Karpas-422 (cell line): ENCODE measurements around the gene OR2A2. TPM values are rescaled to one million over a fixed set of nuclear protein-coding genes. Genes with fewer than 3 reads are reported as not detected.

Source experiments
- DNase-seq: peaks from one replicate; pipeline ENCODE4 v3.0.0-alpha.2; 2015
- H2AFZ ChIP-seq: fragments of 200-600 bp; sonication (generic); 2 replicates; pipeline ENCODE4 v1.6.1; 2014; ENCODE audit warnings: antibody characterized with exemption, low read length, mixed read lengths
- H3K27ac ChIP-seq: fragments of 200-600 bp; sonication (generic); 2 replicates; pipeline ENCODE4 v1.5.1; 2014; ENCODE audit warnings: mild to moderate bottlenecking, low read length, moderate library complexity
- H3K27me3 ChIP-seq: fragments of 200-600 bp; sonication (generic); 2 replicates; pipeline ENCODE4 v1.6.1; 2014; ENCODE audit warnings: low read length, mixed read lengths
- H3K36me3 ChIP-seq: fragments of 200-600 bp; sonication (generic); 2 replicates; pipeline ENCODE4 v1.6.1; 2014; ENCODE audit warnings: low read length, mixed read lengths; ENCODE audit not compliant: insufficient read depth
- H3K4me1 ChIP-seq: fragments of 200-600 bp; sonication (generic); 2 replicates; pipeline ENCODE4 v1.6.1; 2014; ENCODE audit warnings: mild to moderate bottlenecking, low read length, mixed read lengths
- H3K4me2 ChIP-seq: fragments of 200-600 bp; sonication (generic); 2 replicates; pipeline ENCODE4 v1.6.1; 2014; ENCODE audit warnings: low read length, low read depth, mild to moderate bottlenecking; ENCODE audit not compliant: poor library complexity, severe bottlenecking
- H3K4me3 ChIP-seq: fragments of 200-600 bp; sonication (generic); 2 replicates; pipeline ENCODE4 v1.5.1; 2014; ENCODE audit warnings: mild to moderate bottlenecking, antibody characterized with exemption, low read length, mixed read lengths
- H3K79me2 ChIP-seq: fragments of 200-600 bp; sonication (generic); 2 replicates; pipeline ENCODE4 v1.6.1; 2014; ENCODE audit warnings: mild to moderate bottlenecking, low read length, mixed read lengths
- H3K9ac ChIP-seq: fragments of 200-600 bp; sonication (generic); 2 replicates; pipeline ENCODE4 v1.6.0; 2014; ENCODE audit warnings: low read length
- H3K9me2 ChIP-seq: fragments of 200-600 bp; sonication (generic), shearing (Covaris generic); replicated peaks from 2 replicates; pipeline ENCODE4 v1.6.0; 2014; ENCODE audit warnings: mild to moderate bottlenecking, low read length, moderate library complexity; ENCODE audit not compliant: insufficient read depth
- H3K9me3 ChIP-seq: fragments of 300-700, 200-600 bp; sonication (generic); 2 replicates; pipeline ENCODE4 v1.6.1; 2014; ENCODE audit warnings: low read length, mixed read lengths
- H4K20me1 ChIP-seq: fragments of 200-600 bp; sonication (generic); 2 replicates; pipeline ENCODE4 v1.6.1; 2014; ENCODE audit warnings: mild to moderate bottlenecking, antibody characterized with exemption, low read length, low read depth; ENCODE audit not compliant: insufficient read depth
- total RNA-seq: library from RNA; depleted of rRNA; stranded (reverse); fragments of >200 nt; shearing (Covaris generic); gene quantifications from 2 replicates; pipeline ENCODE4 v1.2.3, GENCODE V29; 2014; ENCODE audit warnings: low replicate concordance; rRNA removed

OR2A2 gene, protein sequence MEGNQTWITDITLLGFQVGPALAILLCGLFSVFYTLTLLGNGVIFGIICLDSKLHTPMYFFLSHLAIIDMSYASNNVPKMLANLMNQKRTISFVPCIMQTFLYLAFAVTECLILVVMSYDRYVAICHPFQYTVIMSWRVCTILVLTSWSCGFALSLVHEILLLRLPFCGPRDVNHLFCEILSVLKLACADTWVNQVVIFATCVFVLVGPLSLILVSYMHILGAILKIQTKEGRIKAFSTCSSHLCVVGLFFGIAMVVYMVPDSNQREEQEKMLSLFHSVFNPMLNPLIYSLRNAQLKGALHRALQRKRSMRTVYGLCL
- total RNA-seq = not detected in 2 replicates

DNA sequence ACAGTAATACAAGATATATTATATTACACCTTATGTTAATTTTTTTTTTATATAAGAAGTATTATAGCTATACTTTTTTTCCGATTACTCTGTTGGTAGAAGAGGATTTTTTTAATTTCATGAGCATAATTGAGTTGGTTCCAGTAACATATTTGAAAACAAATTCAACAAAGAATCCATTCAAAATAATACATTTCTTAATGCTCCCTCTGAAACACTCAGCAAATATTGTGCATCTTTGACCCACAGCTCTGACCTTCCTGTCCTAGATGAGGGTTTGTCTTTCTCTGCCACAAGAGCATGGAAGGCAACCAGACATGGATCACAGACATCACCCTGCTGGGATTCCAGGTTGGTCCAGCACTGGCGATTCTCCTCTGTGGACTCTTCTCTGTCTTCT lies at the start of gene OR2A2:
TSS of gene OR2A2 (plus strand) at position 301 of the 400 bp plus-strand sequence. CDS start at position 301, 0 bp downstream.
- Histone ChIP-seq H3K9me2 (no peaks in the 10 kb centered on the region), H3K36me3 (no peaks in the 10 kb centered on the region), H4K20me1 (no peaks in the 10 kb centered on the region), H3K4me3 (no peak within 1 kb of the TSS), H3K9ac (no peak within 1 kb of the TSS), H3K4me1 (no peaks in the 10 kb centered on the region), H3K9me3 (no peaks in the 10 kb centered on the region), H2AFZ (no peak within 1 kb of the TSS), H3K27ac (no peak within 1 kb of the TSS), H3K79me2 (no peaks in the 10 kb centered on the region), H3K4me2 (no peak within 1 kb of the TSS), H3K27me3 (no peaks in the 10 kb centered on the region)
- no peak for DNase-seq

DNA sequence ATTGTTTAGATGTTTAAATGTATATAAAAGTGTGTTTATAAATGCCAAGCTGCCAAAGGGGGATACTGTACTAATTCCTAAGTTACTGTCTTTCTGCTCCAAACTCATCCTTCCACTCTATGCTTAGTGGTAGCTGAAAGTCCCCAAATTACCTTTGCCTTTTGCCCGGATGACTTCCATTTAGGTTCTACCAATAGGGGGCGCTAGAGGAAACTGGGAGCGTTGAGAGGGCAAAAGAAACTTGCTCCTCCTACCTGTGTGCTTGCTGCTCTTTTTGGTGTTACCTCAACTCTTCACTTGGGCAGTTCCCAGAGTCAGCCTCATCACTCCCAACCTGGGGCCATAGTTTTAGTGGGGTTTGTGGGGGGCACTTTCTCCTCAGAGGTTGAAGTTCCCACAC lies 45.7 kb upstream of the OR2A2 start:
- Histone ChIP-seq H2AFZ (no peak overlapping the region), H3K79me2 (no peaks in the 10 kb centered on the region), H3K4me1 (no peaks in the 10 kb centered on the region)

DNA sequence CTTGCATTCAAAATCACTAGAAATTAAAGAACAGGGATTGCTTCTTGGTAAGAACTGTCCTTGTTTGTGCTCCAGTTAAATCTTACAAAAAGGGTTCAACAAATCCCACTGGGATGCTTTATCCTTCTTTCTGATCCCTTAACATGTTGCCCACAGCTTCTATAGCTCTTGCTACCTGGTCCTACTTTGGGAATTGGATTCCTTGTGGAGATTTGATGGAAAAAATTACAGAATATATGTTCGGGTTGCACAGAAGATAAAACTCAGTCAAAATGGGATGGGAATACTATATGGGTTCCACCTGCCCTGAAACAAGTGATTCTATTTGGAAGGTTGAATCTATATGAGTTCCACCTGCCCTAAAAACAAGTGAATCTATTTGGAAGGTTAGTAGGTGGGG lies 39.9 kb upstream of the OR2A2 start, which contains the start of gene OR2A25:
TSS of gene OR2A25 (plus strand) at position 301 of the 400 bp plus-strand sequence. CDS start 4,409 bp downstream, outside the sequence.
- Histone ChIP-seq H3K36me3 (no peaks in the 10 kb centered on the region), H3K4me2 (no peak within 1 kb of the TSS), H2AFZ (no peak within 1 kb of the TSS), H3K9me2 (no peaks in the 10 kb centered on the region), H3K27ac (no peak within 1 kb of the TSS), H3K9me3 (no peaks in the 10 kb centered on the region), H4K20me1 (no peaks in the 10 kb centered on the region), H3K9ac (no peak within 1 kb of the TSS), H3K79me2 (no peaks in the 10 kb centered on the region), H3K4me3 (no peak within 1 kb of the TSS), H3K27me3 (no peaks in the 10 kb centered on the region), H3K4me1 (no peaks in the 10 kb centered on the region)
- DNase-seq = no peak

More for the DNA sequence above, 45.7 kb upstream of the OR2A2 start:
- no peak overlapping the region for H3K4me3 ChIP-seq
- H4K20me1 ChIP-seq = no peaks in the 10 kb centered on the region
- H3K9ac ChIP-seq = no peak overlapping the region
- no peak overlapping the region for H3K27ac ChIP-seq
- no peaks in the 10 kb centered on the region for H3K36me3 ChIP-seq
- peak; percentile 68 for DNase-seq
- H3K4me2 ChIP-seq = no peak overlapping the region
- H3K9me3 ChIP-seq = no peaks in the 10 kb centered on the region
- H3K9me2 ChIP-seq = no peaks in the 10 kb centered on the region
- no peaks in the 10 kb centered on the region for H3K27me3 ChIP-seq

DNA sequence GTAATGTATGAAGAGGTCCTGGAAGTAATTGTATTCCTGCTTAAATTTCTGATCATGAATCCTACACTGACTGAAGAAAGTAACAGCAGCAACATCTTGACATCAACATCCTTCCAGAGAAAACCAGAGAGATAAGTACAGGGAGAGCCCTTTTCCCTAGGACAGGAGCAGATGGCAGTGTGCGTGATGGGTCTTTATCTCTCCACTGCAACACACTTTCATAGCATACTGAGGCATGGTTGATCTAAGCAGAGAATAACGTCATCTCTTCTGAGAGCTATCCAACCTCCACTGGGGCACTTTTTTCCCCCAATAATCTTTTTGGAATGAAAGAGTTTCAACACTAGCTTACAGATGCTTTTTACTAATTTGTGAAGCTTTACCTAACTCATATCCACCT lies 39.4 kb upstream of the OR2A2 start:
- H3K9ac ChIP-seq = no peak overlapping the region
- no peaks in the 10 kb centered on the region for H4K20me1 ChIP-seq
- H3K9me3 ChIP-seq = no peaks in the 10 kb centered on the region
- H3K27ac ChIP-seq = no peak overlapping the region
- H2AFZ ChIP-seq = no peak overlapping the region
- H3K4me3 ChIP-seq = no peak overlapping the region
- no peaks in the 10 kb centered on the region for H3K9me2 ChIP-seq
- no peak overlapping the region for H3K4me2 ChIP-seq
- H3K27me3 ChIP-seq = no peaks in the 10 kb centered on the region
- H3K79me2 ChIP-seq = no peaks in the 10 kb centered on the region
- no peaks in the 10 kb centered on the region for H3K4me1 ChIP-seq
- H3K36me3 ChIP-seq = no peaks in the 10 kb centered on the region
- DNase-seq = no peak

DNA sequence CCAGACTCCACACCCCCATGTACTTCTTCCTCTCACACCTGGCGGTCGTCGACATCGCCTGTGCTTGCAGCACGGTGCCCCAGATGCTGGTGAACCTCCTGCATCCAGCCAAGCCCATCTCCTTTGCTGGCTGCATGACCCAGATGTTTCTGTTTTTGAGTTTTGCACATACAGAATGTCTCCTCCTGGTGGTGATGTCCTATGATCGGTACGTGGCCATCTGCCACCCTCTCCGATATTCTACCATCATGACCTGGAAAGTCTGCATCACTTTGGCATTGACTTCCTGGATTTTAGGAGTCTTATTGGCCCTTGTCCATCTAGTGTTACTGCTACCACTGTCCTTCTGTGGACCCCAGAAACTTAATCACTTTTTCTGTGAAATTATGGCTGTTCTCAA lies 35.0 kb upstream of the OR2A2 start:
- Histone ChIP-seq H3K9me3 (no peaks in the 10 kb centered on the region), H3K36me3 (no peaks in the 10 kb centered on the region), H3K27me3 (no peaks in the 10 kb centered on the region), H3K9me2 (no peaks in the 10 kb centered on the region), H3K79me2 (no peaks in the 10 kb centered on the region), H3K4me3 (no peak overlapping the region), H3K4me1 (no peaks in the 10 kb centered on the region), H4K20me1 (no peaks in the 10 kb centered on the region), H3K4me2 (no peak overlapping the region), H3K27ac (no peak overlapping the region), H2AFZ (no peak overlapping the region), H3K9ac (no peak overlapping the region)
- no peak for DNase-seq

DNA sequence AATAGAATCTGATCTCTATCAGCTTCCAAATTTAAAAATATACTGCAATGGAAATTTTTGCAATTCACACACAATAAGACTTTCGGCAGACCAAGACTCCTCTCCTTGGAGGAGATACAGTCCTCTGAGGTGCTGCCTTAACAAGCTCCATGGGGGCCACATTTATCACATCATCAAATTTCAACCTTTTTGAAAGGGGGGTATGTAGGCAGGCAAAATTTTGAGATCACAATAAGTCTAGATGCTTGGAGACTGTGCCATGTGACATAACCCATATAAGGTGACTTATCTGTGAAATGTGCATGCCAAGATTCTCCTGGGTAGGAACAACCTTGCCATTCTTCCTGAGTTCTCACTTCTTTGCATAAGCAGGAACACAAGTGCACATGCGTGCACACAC lies 23.4 kb upstream of the OR2A2 start, which contains the start of gene OR2A12:
TSS of gene OR2A12 (plus strand) at position 301 of the 400 bp plus-strand sequence. CDS start 8,830 bp downstream, outside the sequence.
- H3K4me2 ChIP-seq = no peak within 1 kb of the TSS

DNA sequence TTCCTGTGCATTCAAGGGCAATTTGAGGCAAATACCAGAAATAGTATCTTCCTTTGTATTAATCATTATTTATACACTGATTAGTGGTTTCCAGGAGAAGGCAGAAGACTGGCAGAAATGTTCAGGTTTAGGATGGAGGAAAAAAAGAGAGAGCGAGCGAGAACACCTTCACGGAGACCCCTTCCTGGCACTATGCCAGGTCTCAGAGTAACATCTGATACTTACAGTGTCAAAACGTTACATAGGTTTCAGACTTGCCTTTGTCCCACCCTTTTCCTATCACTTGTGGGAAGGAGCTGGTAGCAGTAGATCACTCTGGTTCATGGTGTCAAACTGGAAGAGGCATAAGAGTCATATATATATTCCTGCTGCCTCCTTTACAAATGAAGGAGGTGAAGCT lies 22.7 kb upstream of the OR2A2 start:
- H3K9me2 ChIP-seq = no peaks in the 10 kb centered on the region
- H4K20me1 ChIP-seq = no peaks in the 10 kb centered on the region

More for the DNA sequence above, 23.4 kb upstream of the OR2A2 start, which contains the start of gene OR2A12:
- Histone ChIP-seq H3K4me3 (no peak within 1 kb of the TSS), H3K79me2 (no peaks in the 10 kb centered on the region), H3K36me3 (no peaks in the 10 kb centered on the region), H3K9me2 (no peaks in the 10 kb centered on the region), H3K27me3 (no peaks in the 10 kb centered on the region), H3K9ac (no peak within 1 kb of the TSS), H2AFZ (no peak within 1 kb of the TSS), H3K27ac (no peak within 1 kb of the TSS), H3K9me3 (no peaks in the 10 kb centered on the region), H3K4me1 (no peaks in the 10 kb centered on the region), H4K20me1 (no peaks in the 10 kb centered on the region)
- no peak for DNase-seq

DNA sequence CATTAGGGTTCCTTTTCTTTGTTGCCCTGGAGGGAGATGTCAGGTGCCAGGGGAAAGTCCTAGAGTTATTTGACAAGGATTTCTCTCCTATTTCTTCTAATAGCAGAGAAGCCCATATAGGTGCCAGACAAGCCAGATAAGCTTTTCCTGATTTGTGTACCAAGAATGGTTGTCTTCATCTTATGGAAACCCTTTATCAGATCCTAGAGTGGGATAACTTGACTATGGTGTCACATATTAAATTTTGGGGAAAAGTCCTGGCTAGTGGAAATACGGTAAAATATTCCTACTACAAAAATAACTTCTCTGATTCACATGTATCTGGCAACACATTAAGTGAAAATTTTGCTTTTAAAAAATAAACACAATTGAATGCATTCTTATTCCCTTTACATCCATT lies 22.2 kb upstream of the OR2A2 start:
- Histone ChIP-seq H4K20me1 (no peaks in the 10 kb centered on the region), H3K4me1 (no peaks in the 10 kb centered on the region), H3K36me3 (no peaks in the 10 kb centered on the region), H3K27ac (no peak overlapping the region), H2AFZ (no peak overlapping the region), H3K9ac (no peak overlapping the region), H3K4me2 (no peak overlapping the region), H3K9me3 (no peaks in the 10 kb centered on the region), H3K79me2 (no peaks in the 10 kb centered on the region), H3K4me3 (no peak overlapping the region), H3K9me2 (no peaks in the 10 kb centered on the region), H3K27me3 (no peaks in the 10 kb centered on the region)
- no peak for DNase-seq

More for the DNA sequence above, 22.7 kb upstream of the OR2A2 start:
- no peak overlapping the region for H3K9ac ChIP-seq
- H3K27ac ChIP-seq = no peak overlapping the region
- no peak for DNase-seq
- no peak overlapping the region for H3K4me3 ChIP-seq
- H2AFZ ChIP-seq = no peak overlapping the region
- H3K9me3 ChIP-seq = no peaks in the 10 kb centered on the region
- H3K4me2 ChIP-seq = no peak overlapping the region
- no peaks in the 10 kb centered on the region for H3K36me3 ChIP-seq
- no peaks in the 10 kb centered on the region for H3K79me2 ChIP-seq
- H3K4me1 ChIP-seq = no peaks in the 10 kb centered on the region
- no peaks in the 10 kb centered on the region for H3K27me3 ChIP-seq
